ENCODE results near the gene CDK7. TPM values are rescaled to one million over a fixed set of nuclear protein-coding genes. Genes with fewer than 3 reads are reported as not detected.
A peak's percentile ranks its signal among the peaks of the same experiment; 100 is the strongest.

Gene CDK7
- total and polyA plus RNA-seq, 9 of the 15 experiments (the other 6 are each of a cell fraction or from before 2014, with no cell fraction given), result 41.7 to 143 (median 65.3) TPM

DNA sequence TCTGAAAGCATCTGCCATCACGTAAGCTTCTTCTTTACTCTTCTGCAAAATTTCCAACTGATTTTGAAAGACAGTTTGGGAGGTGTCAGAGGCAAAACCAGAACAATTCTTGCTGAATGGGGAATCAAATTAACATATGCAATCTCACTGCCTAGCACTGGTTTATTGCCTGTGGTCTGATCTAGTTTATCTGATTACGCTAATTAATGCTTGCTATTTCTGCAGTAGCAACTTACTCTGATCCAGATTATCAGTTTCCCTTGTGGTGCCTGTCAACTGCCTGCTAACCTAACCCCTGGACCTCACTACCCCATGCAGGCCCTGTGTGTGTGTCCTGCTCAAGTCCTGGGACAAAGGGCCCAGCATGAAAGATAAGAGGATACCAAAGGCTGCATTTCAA lies 57.6 kb downstream of the CDK7 start:
- H3K4me1 ChIP-seq (replicated peaks in 1 of 2; ENCODE audit: control insufficient read depth in 2 of 2, insufficient read depth in 2 of 2, low read length in 2 of 2), result peaks cover 5% of the 10 kb centered on the region in 2 experiments; a peak in 2 of 5 replicates
- H3K79me2 ChIP-seq (ENCODE audit: control insufficient read depth, insufficient read depth, low read length), result no peaks in the 10 kb centered on the region
- in situ Hi-C loops (cut with MboI), result no loop called here
- H3K27ac ChIP-seq (ENCODE audit: extremely low read depth, low read depth, low read length), result no peak overlapping the region
- H3K4me3 ChIP-seq, result no peak overlapping the region
- H3K9me3 ChIP-seq (replicated peaks; ENCODE audit: control insufficient read depth, insufficient read depth, low read depth, low read length), result no peaks in the 10 kb centered on the region
- no peak for ATAC-seq
- H4K20me1 ChIP-seq (replicated peaks; ENCODE audit: control insufficient read depth, insufficient read depth, low read length), result no peaks in the 10 kb centered on the region
- peak in 1 of 2 experiments; percentile 17; a peak in 1 of 4 replicates for TF ChIP-seq KDM1A (IDR thresholded peaks at IDR 0.05)
- no peak for TF ChIP-seq MTA1 (IDR thresholded peaks at IDR 0.05; ENCODE audit: borderline replicate concordance)
- BruUV-seq (replicated peaks), result no TSS peak
- WGBS (ENCODE audit: insufficient coverage, low coverage, missing lambda C conversion rate), result 68% methylated on average over 2 of the region's 2 CpGs
- no peak overlapping the region for H2AFZ ChIP-seq (ENCODE audit: low read depth, low read length)
- no peaks in the 10 kb centered on the region for H3K27me3 ChIP-seq (ENCODE audit: control insufficient read depth in 2 of 2, insufficient read depth in 2 of 2, low read length in 2 of 2)
- intact Hi-C loops (cut with micrococcal nuclease), result no loop called here
- DNase-seq (ENCODE audit: extremely low read depth in 1 of 4, low spot score in 3 of 4), result no peak
- peaks cover 6% of the 10 kb centered on the region; the same call in 1 of the 3 replicates for H3K36me3 ChIP-seq (ENCODE audit: control insufficient read depth, insufficient read depth, low read length)
- ChIA-PET POLR2A (interaction anchor here (0.9 to 1.1 kb wide), 2 partner anchors 8 to 70 kb away, joined by 3 to 4 read pairs; no protein-coding TSS in a partner anchor), CTCF (ENCODE audit: low intra/inter-chr PET ratio) (no interaction called here)
- H3K9me1 ChIP-seq (ENCODE audit: control insufficient read depth, insufficient read depth, low read length), result no peaks in the 10 kb centered on the region
- H3K9ac ChIP-seq (ENCODE audit: insufficient read depth in 1 of 2, low read depth in 2 of 2, low read length in 2 of 2), result no peak overlapping the region
- no peak overlapping the region for H3K4me2 ChIP-seq (ENCODE audit: insufficient read depth, low read length)
- FAIRE-seq, result no peak

GRCh38 chr5:69293882-69294281 lies 59.2 kb downstream of the CDK7 start:
- TF ChIP-seq MAZ (CRISPR knock-in tag; conservative IDR thresholded peaks at IDR 0.05 in 1 of 2, IDR thresholded peaks at IDR 0.05 in 1 of 2), result no peak
- no peak for TF ChIP-seq ZMIZ1 (IDR thresholded peaks at IDR 0.05; ENCODE audit: low read depth in 2 of 2, low read length in 2 of 2)
- no peak for TF ChIP-seq DACH1 (IDR thresholded peaks at IDR 0.05; ENCODE audit: partially characterized antibody)
- TF ChIP-seq, protein P1, sequence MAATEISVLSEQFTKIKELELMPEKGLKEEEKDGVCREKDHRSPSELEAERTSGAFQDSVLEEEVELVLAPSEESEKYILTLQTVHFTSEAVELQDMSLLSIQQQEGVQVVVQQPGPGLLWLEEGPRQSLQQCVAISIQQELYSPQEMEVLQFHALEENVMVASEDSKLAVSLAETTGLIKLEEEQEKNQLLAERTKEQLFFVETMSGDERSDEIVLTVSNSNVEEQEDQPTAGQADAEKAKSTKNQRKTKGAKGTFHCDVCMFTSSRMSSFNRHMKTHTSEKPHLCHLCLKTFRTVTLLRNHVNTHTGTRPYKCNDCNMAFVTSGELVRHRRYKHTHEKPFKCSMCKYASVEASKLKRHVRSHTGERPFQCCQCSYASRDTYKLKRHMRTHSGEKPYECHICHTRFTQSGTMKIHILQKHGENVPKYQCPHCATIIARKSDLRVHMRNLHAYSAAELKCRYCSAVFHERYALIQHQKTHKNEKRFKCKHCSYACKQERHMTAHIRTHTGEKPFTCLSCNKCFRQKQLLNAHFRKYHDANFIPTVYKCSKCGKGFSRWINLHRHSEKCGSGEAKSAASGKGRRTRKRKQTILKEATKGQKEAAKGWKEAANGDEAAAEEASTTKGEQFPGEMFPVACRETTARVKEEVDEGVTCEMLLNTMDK (IDR thresholded peaks at IDR 0.05; ENCODE audit: borderline replicate concordance, insufficient read depth, low read depth, low read length, poor library complexity, severe bottlenecking), result no peak
- no peak for TF ChIP-seq ZNF512 (tag; IDR thresholded peaks at IDR 0.05)
- Histone ChIP-seq H3K4me2 (ENCODE audit: insufficient read depth, low read length) (no peak overlapping the region), H3K9me3 (replicated peaks; ENCODE audit: control insufficient read depth, insufficient read depth, low read depth, low read length) (no peaks in the 10 kb centered on the region), H3K27ac (ENCODE audit: extremely low read depth, low read depth, low read length) (no peak overlapping the region), H3K9me1 (ENCODE audit: control insufficient read depth, insufficient read depth, low read length) (no peaks in the 10 kb centered on the region), H4K20me1 (replicated peaks; ENCODE audit: control insufficient read depth, insufficient read depth, low read length) (no peaks in the 10 kb centered on the region), H3K4me3 (no peak overlapping the region), H2AFZ (ENCODE audit: low read depth, low read length) (no peak overlapping the region), H3K4me1 (replicated peaks in 1 of 2; ENCODE audit: control insufficient read depth in 2 of 2, insufficient read depth in 2 of 2, low read length in 2 of 2) (peaks cover 5% of the 10 kb centered on the region in 2 experiments; a peak in 2 of 5 replicates), H3K36me3 (ENCODE audit: control insufficient read depth, insufficient read depth, low read length) (peaks cover 6% of the 10 kb centered on the region; the same call in 1 of the 3 replicates), H3K79me2 (ENCODE audit: control insufficient read depth, insufficient read depth, low read length) (no peaks in the 10 kb centered on the region), H3K27me3 (ENCODE audit: control insufficient read depth in 2 of 2, insufficient read depth in 2 of 2, low read length in 2 of 2) (no peaks in the 10 kb centered on the region), H3K9ac (ENCODE audit: insufficient read depth in 1 of 2, low read depth in 2 of 2, low read length in 2 of 2) (no peak overlapping the region)
- 36% methylated on average over 1 of the region's 1 CpG for WGBS (ENCODE audit: insufficient coverage, low coverage, missing lambda C conversion rate)
- ATAC-seq (no peak), DNase-seq (ENCODE audit: extremely low read depth in 1 of 4, low spot score in 3 of 4) (no peak), FAIRE-seq (no peak)
- no TSS peak for BruUV-seq (replicated peaks)
- CTCF ChIA-PET (ENCODE audit: low intra/inter-chr PET ratio), result no interaction called here
- POLR2A ChIA-PET, result no interaction called here
- intact Hi-C loops (cut with micrococcal nuclease) (no loop called here), in situ Hi-C loops (cut with MboI) (no loop called here)

Data from K562 (cell line).